Measurements from ENCODE around the gene MYO9B. TPM values are rescaled to one million over a fixed set of nuclear protein-coding genes. Genes with fewer than 3 reads are reported as not detected.
A peak's percentile ranks its signal among the peaks of the same experiment; 100 is the strongest.
"Not testable (repeated sequence)": the region's sequence is repeated elsewhere in the genome, so short reads cannot be mapped to it uniquely, and the experiment has no call there.

Gene MYO9B
- total and polyA plus RNA-seq, 8 donors, result 56.5 to 149 (median 66.0) TPM

DNA sequence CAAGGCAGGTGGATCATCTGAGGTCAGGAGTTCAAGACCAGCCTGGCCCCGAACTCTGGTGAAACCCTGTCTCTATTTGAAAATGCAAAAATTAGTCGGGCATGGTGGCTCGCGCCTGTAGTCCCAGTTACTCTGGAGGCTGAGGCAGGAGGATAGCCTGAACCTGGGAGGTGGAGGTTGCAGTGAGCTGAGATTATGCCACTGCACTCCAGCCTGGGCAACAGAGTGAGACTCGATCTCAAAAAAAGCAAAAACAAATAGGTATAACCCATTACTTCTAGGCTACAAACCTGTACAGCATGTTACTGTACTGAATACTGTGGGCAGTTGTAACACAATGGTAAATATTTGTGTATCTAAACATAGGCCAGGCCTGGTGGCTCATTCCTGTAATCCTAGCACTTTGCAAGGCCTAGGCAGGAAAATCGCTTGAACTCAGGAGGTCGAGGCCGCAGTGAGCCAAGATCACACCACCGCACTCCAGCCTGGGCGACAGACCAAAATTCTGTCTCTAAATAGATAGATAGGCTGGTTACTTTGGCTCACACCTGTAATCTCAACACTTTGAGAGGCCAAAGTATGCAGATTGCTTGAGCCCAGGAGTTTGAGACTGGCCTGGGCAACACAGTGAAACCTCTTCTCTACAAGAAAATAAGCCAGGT, 63.5 kb downstream of the MYO9B start:
- TF ChIP-seq, protein P1, sequence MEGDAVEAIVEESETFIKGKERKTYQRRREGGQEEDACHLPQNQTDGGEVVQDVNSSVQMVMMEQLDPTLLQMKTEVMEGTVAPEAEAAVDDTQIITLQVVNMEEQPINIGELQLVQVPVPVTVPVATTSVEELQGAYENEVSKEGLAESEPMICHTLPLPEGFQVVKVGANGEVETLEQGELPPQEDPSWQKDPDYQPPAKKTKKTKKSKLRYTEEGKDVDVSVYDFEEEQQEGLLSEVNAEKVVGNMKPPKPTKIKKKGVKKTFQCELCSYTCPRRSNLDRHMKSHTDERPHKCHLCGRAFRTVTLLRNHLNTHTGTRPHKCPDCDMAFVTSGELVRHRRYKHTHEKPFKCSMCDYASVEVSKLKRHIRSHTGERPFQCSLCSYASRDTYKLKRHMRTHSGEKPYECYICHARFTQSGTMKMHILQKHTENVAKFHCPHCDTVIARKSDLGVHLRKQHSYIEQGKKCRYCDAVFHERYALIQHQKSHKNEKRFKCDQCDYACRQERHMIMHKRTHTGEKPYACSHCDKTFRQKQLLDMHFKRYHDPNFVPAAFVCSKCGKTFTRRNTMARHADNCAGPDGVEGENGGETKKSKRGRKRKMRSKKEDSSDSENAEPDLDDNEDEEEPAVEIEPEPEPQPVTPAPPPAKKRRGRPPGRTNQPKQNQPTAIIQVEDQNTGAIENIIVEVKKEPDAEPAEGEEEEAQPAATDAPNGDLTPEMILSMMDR (IDR thresholded peaks at IDR 0.05), result no peak
- H3K27me3 ChIP-seq, result no peaks in the 10 kb centered on the region
- intact Hi-C loops (cut with DNase I), result no loop called here
- H3K4me1 ChIP-seq, result peaks cover 27 to 57% of the 10 kb centered on the region in 2 donors
- no peak overlapping the region for H3K4me3 ChIP-seq
- H3K9me3 ChIP-seq, result no peaks in the 10 kb centered on the region
- peaks cover 0 to 17% of the 10 kb centered on the region in 2 donors for H3K36me3 ChIP-seq
- ATAC-seq (peak; percentile 69), DNase-seq (peak in 1 of 4 donors; percentile 73)
- H3K27ac ChIP-seq, result peak overlapping the region; percentile 60 to 70

GRCh38 chr19:17144771-17145170, 69.2 kb downstream of the MYO9B start:
- H3K4me3 ChIP-seq; H3K9me3 ChIP-seq; intact Hi-C loops (cut with DNase I); H3K27ac ChIP-seq; H3K27me3 ChIP-seq; ATAC-seq; DNase-seq: not testable (repeated sequence)
- Histone ChIP-seq H3K36me3 (peaks cover 0 to 60% of the 10 kb centered on the region in 2 donors), H3K4me1 (peaks cover 2 to 11% of the 10 kb centered on the region in 2 donors)

DNA sequence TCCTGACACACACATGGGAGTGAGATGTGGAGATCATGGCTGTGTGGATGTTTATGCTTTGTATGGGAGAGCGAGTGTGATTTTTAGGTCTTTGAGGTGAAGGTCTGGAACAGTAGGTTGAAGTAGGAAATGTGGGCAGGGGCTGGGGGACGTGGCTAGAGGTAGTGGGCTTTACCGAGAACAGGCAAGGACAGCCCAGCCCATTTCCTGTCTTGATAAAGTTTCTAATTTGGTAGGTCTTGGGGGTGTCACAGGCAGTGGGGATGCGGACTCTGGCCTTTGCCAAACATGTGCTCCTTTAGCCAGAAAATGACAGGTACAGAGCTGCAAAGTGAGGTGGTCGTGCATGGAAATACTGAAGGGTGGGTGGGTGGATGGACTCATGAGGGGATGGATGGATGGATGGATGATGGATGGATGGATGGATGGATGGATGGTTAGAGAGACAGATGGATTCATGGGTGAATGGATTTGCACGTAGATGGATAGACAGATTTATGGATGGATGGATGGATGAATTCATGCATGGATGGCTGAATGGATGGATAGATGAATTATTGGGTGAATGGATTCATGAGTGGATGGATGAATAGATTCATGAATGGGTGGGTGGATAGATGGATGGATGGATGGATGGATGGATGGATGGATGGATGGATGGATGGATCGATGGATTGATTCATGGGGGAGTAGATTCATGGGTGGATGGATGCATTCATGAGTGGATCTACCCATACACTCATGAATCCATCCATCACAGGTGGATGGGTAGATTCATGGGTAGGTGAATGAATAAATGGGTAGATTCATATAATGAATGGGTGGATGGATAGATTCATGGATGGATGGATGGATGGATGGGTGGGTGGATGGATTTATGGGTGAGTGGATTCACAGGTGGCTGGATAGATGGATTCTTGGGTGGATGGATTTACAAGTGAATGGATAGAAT, 70.2 kb downstream of the MYO9B start:
- DNase-seq (no peak), ATAC-seq (no peak)
- no peak overlapping the region for H3K4me3 ChIP-seq
- peaks cover 0 to 10% of the 10 kb centered on the region in 2 donors for H3K4me1 ChIP-seq
- TF ChIP-seq, protein P1 (IDR thresholded peaks at IDR 0.05), result no peak
- no peaks in the 10 kb centered on the region for H3K27me3 ChIP-seq
- intact Hi-C loops (cut with DNase I), result no loop called here
- H3K36me3 ChIP-seq, result peaks cover 0 to 67% of the 10 kb centered on the region in 2 donors
- no peak overlapping the region for H3K27ac ChIP-seq
- no peaks in the 10 kb centered on the region for H3K9me3 ChIP-seq

DNA sequence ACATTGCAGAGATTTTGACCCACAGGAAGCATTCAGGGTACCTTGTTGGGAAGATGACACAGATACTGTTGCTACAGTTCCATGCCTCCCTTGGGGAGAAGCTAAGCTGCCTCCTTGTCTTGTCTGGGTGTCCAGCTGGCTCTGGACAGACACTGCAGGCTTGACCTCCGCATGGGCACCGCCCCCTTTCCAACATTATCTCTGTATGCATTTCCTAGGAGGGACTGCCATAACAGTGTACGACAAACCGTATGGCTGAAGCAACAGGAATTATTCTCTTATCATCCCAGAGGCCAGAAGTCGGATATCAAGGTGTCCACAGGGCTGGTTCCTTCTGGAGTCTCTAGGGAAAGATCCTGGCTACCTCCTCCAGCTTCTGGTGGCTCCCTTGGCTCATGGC, 72.6 kb downstream of the MYO9B start:
- Histone ChIP-seq H3K27ac (no peak overlapping the region), H3K36me3 (peaks cover 0 to 72% of the 10 kb centered on the region in 2 donors), H3K9me3 (no peaks in the 10 kb centered on the region), H3K27me3 (no peaks in the 10 kb centered on the region), H3K4me3 (no peak overlapping the region), H3K4me1 (peaks cover 0 to 5% of the 10 kb centered on the region in 2 donors)
- TF ChIP-seq, protein P1 (IDR thresholded peaks at IDR 0.05), result no peak
- ATAC-seq, result no peak
- intact Hi-C loops (cut with DNase I), result no loop called here
- no peak for DNase-seq

- Histone ChIP-seq H3K27ac (no peak overlapping the region), H3K9me3 (no peaks in the 10 kb centered on the region), H3K27me3 (no peaks in the 10 kb centered on the region), H3K36me3 (peaks cover 0 to 86% of the 10 kb centered on the region in 2 donors), H3K4me3 (no peak overlapping the region), H3K4me1 (peaks cover 0 to 5% of the 10 kb centered on the region in 2 donors)
- ATAC-seq, result peak; percentile 36
- peak in 1 of 4 donors; percentile 46 for DNase-seq
- TF ChIP-seq, protein P1 (IDR thresholded peaks at IDR 0.05), result no peak
- intact Hi-C loops (cut with DNase I), result no loop called here
Observed at GRCh38 chr19:17149393-17150135, 74.0 kb downstream of the MYO9B start.
